Muscle of leg (tissue), 11 donors: ENCODE measurements around the gene PRRG3. TPM values are rescaled to one million over a fixed set of nuclear protein-coding genes. Genes with fewer than 3 reads are reported as not detected.

Experiments
- DNase-seq: peaks from one replicate; pipeline ENCODE4 v3.0.0; 2013
- H3K27ac ChIP-seq: one replicate; pipeline ENCODE4 v1.5.1; 2013; ENCODE audit warnings: mild to moderate bottlenecking, low read length, control low read depth
- H3K27me3 ChIP-seq: one replicate; pipeline ENCODE4 v1.6.1; 2013; ENCODE audit warnings: low read length; ENCODE audit not compliant: control insufficient read depth, insufficient read depth
- H3K36me3 ChIP-seq: one replicate; pipeline ENCODE4 v1.6.1; 2013; ENCODE audit warnings: low read length; ENCODE audit not compliant: control insufficient read depth, insufficient read depth
- H3K4me1 ChIP-seq: one replicate; pipeline ENCODE4 v1.6.1; 2013; ENCODE audit warnings: low read length; ENCODE audit not compliant: control insufficient read depth, insufficient read depth
- H3K4me3 ChIP-seq: one replicate; pipeline ENCODE4 v1.5.1; 2013; ENCODE audit warnings: low read length, control low read depth
- H3K9me3 ChIP-seq: replicated peaks from 2 replicates; pipeline ENCODE4 v1.6.1; 2013; ENCODE audit warnings: low read depth, low read length; ENCODE audit not compliant: control insufficient read depth
- WGBS: methylation state at CpG from one replicate; pipeline ENCODE4 v1.1.5; 2013; ENCODE audit warnings: missing lambda C conversion rate; ENCODE audit not compliant: insufficient coverage; 5-methylcytosine and 5-hydroxymethylcytosine counted together
- polyA plus RNA-seq, 8 donors: library from polyadenylated mRNA; unstranded; fragments of 120-200 nt; gene quantifications; one replicate each; pipeline versions ENCODE4 v1.2.1 to v1.2.3, GENCODE V29; 2013; ENCODE audit warnings: inconsistent platforms in 1 of 8, low replicate concordance in 1 of 8; ENCODE audit not compliant: insufficient read length in 8 of 8, insufficient read depth in 1 of 8
- total RNA-seq: library from RNA; stranded (reverse); fragments of 120-200 nt; gene quantifications from one replicate; pipeline ENCODE4 v1.2.4, GENCODE V29; 2013

PRRG3 gene
- total and polyA plus RNA-seq, 9 donors: 12.6 to 41.4 (median 27.7) TPM

- Histone ChIP-seq H3K4me3 (no peak overlapping the region), H3K36me3 (no peaks in the 10 kb centered on the region), H3K4me1 (no peaks in the 10 kb centered on the region), H3K27me3 (peaks cover 31% of the 10 kb centered on the region), H3K9me3 (no peaks in the 10 kb centered on the region), H3K27ac (no peak overlapping the region)
- 66% methylated on average over 3 of the region's 5 CpGs for WGBS
- no peak for DNase-seq
Measured at GRCh38 chrX:151737494-151737893, 42.2 kb downstream of the PRRG3 start.

DNA sequence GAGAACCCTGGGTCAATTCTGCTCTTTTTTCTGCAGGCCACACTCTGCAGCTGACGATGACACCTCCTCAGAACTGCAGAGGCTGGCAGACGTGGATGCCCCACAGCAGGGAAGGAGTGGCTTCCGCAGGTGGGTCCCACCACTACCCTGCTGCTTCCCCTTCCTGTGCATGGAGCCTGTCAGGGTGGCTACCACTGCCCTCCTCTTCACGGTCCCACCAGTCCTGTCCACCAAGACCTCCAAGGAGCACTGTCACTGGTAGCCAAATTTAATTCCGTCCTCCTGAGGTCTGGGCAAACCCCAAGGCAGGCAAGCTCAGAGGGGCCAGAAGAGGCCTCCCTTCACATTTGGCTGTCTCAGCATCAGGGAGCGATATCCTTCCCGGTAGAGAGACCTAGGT, 43.5 kb downstream of the PRRG3 start:
- 64% methylated on average over 7 of the region's 7 CpGs for WGBS
- Histone ChIP-seq H3K36me3 (no peaks in the 10 kb centered on the region), H3K9me3 (no peaks in the 10 kb centered on the region), H3K4me1 (no peaks in the 10 kb centered on the region), H3K27me3 (peaks cover 25% of the 10 kb centered on the region), H3K27ac (no peak overlapping the region), H3K4me3 (no peak overlapping the region)
- no peak for DNase-seq

GRCh38 chrX:151741606-151742005, 46.3 kb downstream of the PRRG3 start:
- no peaks in the 10 kb centered on the region for H3K36me3 ChIP-seq
- H3K27ac ChIP-seq: no peak overlapping the region
- no peaks in the 10 kb centered on the region for H3K9me3 ChIP-seq
- DNase-seq: no peak
- H3K4me3 ChIP-seq: no peak overlapping the region
- WGBS: 75% methylated on average over 3 of the region's 4 CpGs
- H3K27me3 ChIP-seq: peaks cover 24% of the 10 kb centered on the region
- no peaks in the 10 kb centered on the region for H3K4me1 ChIP-seq

DNA sequence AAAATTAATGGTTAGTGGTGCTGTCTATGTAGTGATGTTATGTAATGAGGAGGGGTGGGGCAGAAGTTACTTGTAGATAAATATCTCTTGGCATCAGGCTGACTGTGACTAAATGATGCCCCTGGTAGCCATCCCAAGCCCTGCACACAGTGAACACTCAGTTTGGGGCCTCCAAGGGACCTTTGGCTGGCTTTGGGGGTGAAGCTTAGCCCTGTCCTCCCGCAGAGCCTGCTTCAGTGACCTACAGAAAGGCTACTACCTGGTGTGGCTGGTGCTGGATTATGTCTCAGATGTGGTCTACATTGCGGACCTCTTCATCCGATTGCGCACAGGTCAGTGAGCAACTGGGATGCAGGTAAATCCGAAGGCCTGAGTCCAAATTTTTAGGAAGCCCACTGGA, 47.1 kb downstream of the PRRG3 start:
- Histone ChIP-seq H3K27me3 (peaks cover 20% of the 10 kb centered on the region), H3K4me3 (no peak overlapping the region), H3K4me1 (no peaks in the 10 kb centered on the region), H3K36me3 (no peaks in the 10 kb centered on the region), H3K27ac (no peak overlapping the region), H3K9me3 (no peaks in the 10 kb centered on the region)
- WGBS: 38% methylated on average over 1 of the region's 5 CpGs
- no peak for DNase-seq

DNA sequence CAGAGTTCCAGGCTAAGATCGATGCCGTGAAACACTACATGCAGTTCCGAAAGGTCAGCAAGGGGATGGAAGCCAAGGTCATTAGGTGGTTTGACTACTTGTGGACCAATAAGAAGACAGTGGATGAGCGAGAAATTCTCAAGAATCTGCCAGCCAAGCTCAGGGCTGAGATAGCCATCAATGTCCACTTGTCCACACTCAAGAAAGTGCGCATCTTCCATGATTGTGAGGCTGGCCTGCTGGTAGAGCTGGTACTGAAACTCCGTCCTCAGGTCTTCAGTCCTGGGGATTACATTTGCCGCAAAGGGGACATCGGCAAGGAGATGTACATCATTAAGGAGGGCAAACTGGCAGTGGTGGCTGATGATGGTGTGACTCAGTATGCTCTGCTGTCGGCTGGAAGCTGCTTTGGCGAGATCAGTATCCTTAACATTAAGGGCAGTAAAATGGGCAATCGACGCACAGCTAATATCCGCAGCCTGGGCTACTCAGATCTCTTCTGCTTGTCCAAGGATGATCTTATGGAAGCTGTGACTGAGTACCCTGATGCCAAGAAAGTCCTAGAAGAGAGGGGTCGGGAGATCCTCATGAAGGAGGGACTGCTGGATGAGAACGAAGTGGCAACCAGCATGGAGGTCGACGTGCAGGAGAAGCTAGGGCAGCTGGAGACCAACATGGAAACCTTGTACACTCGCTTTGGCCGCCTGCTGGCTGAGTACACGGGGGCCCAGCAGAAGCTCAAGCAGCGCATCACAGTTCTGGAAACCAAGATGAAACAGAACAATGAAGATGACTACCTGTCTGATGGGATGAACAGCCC, 48.6 kb downstream of the PRRG3 start:
- no peak overlapping the region for H3K27ac ChIP-seq
- peaks cover 20% of the 10 kb centered on the region for H3K27me3 ChIP-seq
- H3K36me3 ChIP-seq: no peaks in the 10 kb centered on the region
- H3K4me1 ChIP-seq: no peaks in the 10 kb centered on the region
- 85% methylated on average over 21 of the region's 21 CpGs for WGBS
- DNase-seq: no peak
- no peaks in the 10 kb centered on the region for H3K9me3 ChIP-seq
- H3K4me3 ChIP-seq: no peak overlapping the region

GRCh38 chrX:151745651-151746050, 50.4 kb downstream of the PRRG3 start:
- H3K4me1 ChIP-seq: peaks cover 2% of the 10 kb centered on the region
- 67% methylated on average over 6 of the region's 6 CpGs for WGBS

GRCh38 chrX:151746502-151746901, 51.2 kb downstream of the PRRG3 start:
- H3K36me3 ChIP-seq: no peaks in the 10 kb centered on the region
- H3K4me3 ChIP-seq: no peak overlapping the region
- no CpG with 5 or more reads among the region's 2 CpGs for WGBS
- no peaks in the 10 kb centered on the region for H3K9me3 ChIP-seq
- no peak for DNase-seq
- peaks cover 23% of the 10 kb centered on the region for H3K27me3 ChIP-seq
- H3K4me1 ChIP-seq: peaks cover 2% of the 10 kb centered on the region
- no peak overlapping the region for H3K27ac ChIP-seq

More at GRCh38 chrX:151745651-151746050, 50.4 kb downstream of the PRRG3 start:
- no peak for DNase-seq
- no peak overlapping the region for H3K27ac ChIP-seq
- no peak overlapping the region for H3K4me3 ChIP-seq
- H3K36me3 ChIP-seq: no peaks in the 10 kb centered on the region
- no peaks in the 10 kb centered on the region for H3K9me3 ChIP-seq
- H3K27me3 ChIP-seq: peaks cover 22% of the 10 kb centered on the region

DNA sequence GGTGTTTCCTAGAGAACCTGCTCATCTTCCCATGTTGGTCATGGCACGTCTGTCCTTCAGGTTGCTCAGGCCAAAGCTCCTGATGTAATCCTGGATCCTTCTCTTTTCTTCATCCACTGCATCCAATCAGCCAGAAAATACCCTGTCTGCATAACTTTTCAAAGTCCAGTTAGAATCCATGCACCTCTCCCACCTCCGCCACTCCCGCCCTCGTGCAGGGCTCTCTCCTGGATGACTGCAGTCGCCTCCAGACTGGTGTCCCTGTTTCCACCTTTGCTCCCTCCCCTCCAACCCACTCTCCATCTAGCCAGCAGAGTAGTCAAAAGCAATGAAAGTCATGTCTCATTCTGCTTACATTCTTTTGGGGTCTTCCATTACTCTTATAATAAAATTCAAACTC, 55.3 kb downstream of the PRRG3 start:
- H3K27ac ChIP-seq: no peak overlapping the region
- WGBS: 93% methylated on average over 5 of the region's 5 CpGs
- H3K4me3 ChIP-seq: no peak overlapping the region
- peaks cover 26% of the 10 kb centered on the region for H3K27me3 ChIP-seq
- no peak for DNase-seq
- H3K9me3 ChIP-seq: no peaks in the 10 kb centered on the region
- peaks cover 18% of the 10 kb centered on the region for H3K4me1 ChIP-seq
- H3K36me3 ChIP-seq: no peaks in the 10 kb centered on the region

GRCh38 chrX:151752847-151753246, 57.6 kb downstream of the PRRG3 start:
- peaks cover 22% of the 10 kb centered on the region for H3K4me1 ChIP-seq
- no peak overlapping the region for H3K4me3 ChIP-seq
- no peaks in the 10 kb centered on the region for H3K9me3 ChIP-seq
- WGBS: 74% methylated on average over 5 of the region's 5 CpGs
- H3K27ac ChIP-seq: no peak overlapping the region
- peaks cover 20% of the 10 kb centered on the region for H3K27me3 ChIP-seq
- DNase-seq: no peak
- H3K36me3 ChIP-seq: no peaks in the 10 kb centered on the region

GRCh38 chrX:151753313-151754046, 58.2 kb downstream of the PRRG3 start:
- peaks cover 22% of the 10 kb centered on the region for H3K4me1 ChIP-seq
- 10% methylated on average over 19 of the region's 22 CpGs for WGBS
- H3K27ac ChIP-seq: no peak overlapping the region
- peaks cover 20% of the 10 kb centered on the region for H3K27me3 ChIP-seq
- H3K9me3 ChIP-seq: no peaks in the 10 kb centered on the region
- H3K4me3 ChIP-seq: no peak overlapping the region
- H3K36me3 ChIP-seq: no peaks in the 10 kb centered on the region
- DNase-seq: peak; percentile 74
